Gastrocnemius medialis (tissue), 4 donors: ENCODE data around the gene SLC35B2. TPM values are rescaled to one million over a fixed set of nuclear protein-coding genes. Genes with fewer than 3 reads are reported as not detected.

Experiments
- ATAC-seq, 2 donors: fragments of 150-250 bp; one replicate each; pipeline ENCODE4 v1.9.1; 2016
- DNase-seq, 2 donors: peaks; one replicate each; pipeline ENCODE4 v3.0.0-alpha.2; 2019
- H3K27ac ChIP-seq, 4 donors: fragments of 200-600 bp; sonication (generic); 1 replicate in 1 of 4; 2 replicates in 3 of 4; pipeline ENCODE4 v1.5.1; 2016 to 2018; ENCODE audit warnings: mild to moderate bottlenecking in 2 of 4, moderate library complexity in 1 of 4
- H3K27me3 ChIP-seq, 3 donors: fragments of 200-600 bp; sonication (generic) in 2 of 3; 1 replicate in 1 of 3; 2 replicates in 2 of 3; pipeline versions ENCODE4 v1.5.1 to v1.6.0; 2016 to 2019; ENCODE audit warnings: mild to moderate bottlenecking in 1 of 3, moderate library complexity in 1 of 3
- H3K36me3 ChIP-seq, 2 donors: fragments of 200-600 bp; sonication (generic) in 1 of 2; one replicate each; pipeline ENCODE4 v1.5.1; 2017 to 2018
- H3K4me1 ChIP-seq, 2 donors: fragments of 200-600 bp; sonication (generic) in 1 of 2; one replicate each; pipeline ENCODE4 v1.5.1; 2016 to 2017; ENCODE audit warnings: mild to moderate bottlenecking in 2 of 2
- H3K4me3 ChIP-seq, 4 donors: fragments of 200-600 bp; sonication (generic) in 3 of 4; 1 replicate in 1 of 4; 2 replicates in 3 of 4; pipeline ENCODE4 v1.5.1; 2016 to 2019; ENCODE audit warnings: mild to moderate bottlenecking in 2 of 4
- H3K9me3 ChIP-seq, 3 donors: fragments of 200-600 bp; sonication (generic) in 2 of 3; 1 replicate in 1 of 3; 2 replicates in 2 of 3; pipeline ENCODE4 v1.5.1; 2016 to 2019
- POLR2A ChIP-seq, 2 donors: fragments of 450-650 bp; IDR thresholded peaks; one replicate each; pipeline ENCODE4 v1.6.1; 2017; ENCODE audit warnings: antibody characterized with exemption in 2 of 2, mild to moderate bottlenecking in 2 of 2, moderate library complexity in 2 of 2
- in situ Hi-C, 4 donors: fragments of 200-750 bp; cut with MboI; loops; one replicate each; pipeline versions ENCODE4 v1.15.0 to v1.8.0; 2017; ENCODE audit warnings: low sequenced_read_pairs in 4 of 4
- intact Hi-C: fragments of 100-400 bp; cut with DNase I; formaldehyde crosslinking; loops from one replicate; pipeline ENCODE4 v1.15.1; 2023; ENCODE audit warnings: low total_unique reads
- total RNA-seq, 4 donors: library from RNA; depleted of rRNA; stranded (reverse); fragments of >200 nt; gene quantifications; one replicate each; pipeline versions ENCODE4 v1.1.0 to v1.2.3, GENCODE V29; 2016
- TF ChIP-seq, protein P1 (sequence below), 5 experiments: fragments of 450-650 bp in 3 of 5; fragments of 200-600 bp in 2 of 5; sonication (generic) in 2 of 5; IDR thresholded peaks in 4 of 5; conservative IDR thresholded peaks in 1 of 5; 1 replicate in 4 of 5; 2 replicates in 1 of 5; pipeline ENCODE4 v1.5.1; 2016 to 2019; ENCODE audit warnings: antibody characterized with exemption in 5 of 5, mild to moderate bottlenecking in 3 of 5, moderate library complexity in 3 of 5

SLC35B2 gene
- total RNA-seq, 4 donors from 2014 or later, result 14.9 to 35.9 (median 21.4) TPM

DNA sequence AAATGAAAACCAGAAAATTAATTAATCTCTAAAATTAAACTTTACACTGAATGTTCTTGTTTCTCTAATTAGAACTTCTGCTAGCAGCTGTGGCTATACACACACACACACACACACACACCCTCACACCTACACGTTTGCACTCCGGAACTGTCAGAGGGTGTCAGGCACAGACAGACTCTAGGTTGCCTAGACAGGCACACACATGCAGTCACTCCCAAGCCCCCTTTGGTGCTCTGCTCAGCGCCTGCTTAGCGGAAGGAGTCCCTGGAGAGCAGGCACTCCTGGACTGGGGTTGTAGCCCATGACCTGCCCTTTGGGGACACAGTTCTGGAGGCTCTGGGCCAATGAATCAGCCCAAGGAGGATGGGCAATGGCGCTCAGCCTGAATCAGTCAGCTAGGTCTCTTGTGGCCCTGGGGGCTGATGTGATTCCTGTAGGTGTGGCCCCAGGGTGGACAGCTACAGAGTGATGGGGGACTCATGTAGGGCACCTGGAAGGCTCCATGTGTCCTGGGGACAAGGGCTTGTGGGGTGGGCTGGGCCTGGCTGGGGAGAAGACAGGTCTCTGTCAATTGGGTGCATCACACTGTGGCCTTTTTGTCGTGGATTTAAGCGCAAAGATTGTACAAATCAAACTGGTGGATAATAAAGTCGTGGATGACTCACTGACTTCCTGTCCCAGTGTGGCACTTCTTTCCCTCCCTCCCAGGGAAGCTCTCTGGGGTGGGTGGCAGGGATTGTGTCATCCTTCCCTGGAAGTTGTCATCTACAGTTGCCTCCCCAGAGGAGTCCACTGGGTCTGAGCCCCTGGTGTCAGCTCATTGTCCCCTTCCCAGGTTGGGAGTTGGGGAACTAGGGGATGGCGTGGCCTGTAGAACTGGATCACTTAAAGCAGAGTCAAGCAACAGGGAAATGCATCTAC lies 21.7 kb upstream of the SLC35B2 start:
- DNase-seq, result no peak
- intact Hi-C loops (no loop called here), in situ Hi-C loops (no loop called here)
- Histone ChIP-seq H3K27ac (no peak overlapping the region), H3K27me3 (peaks cover 7 to 20% (median 10%) of the 10 kb centered on the region in 3 donors), H3K4me3 (no peak overlapping the region), H3K4me1 (no peaks in the 10 kb centered on the region), H3K9me3 (no peaks in the 10 kb centered on the region), H3K36me3 (no peaks in the 10 kb centered on the region)
- no peak for TF ChIP-seq POLR2A (IDR thresholded peaks at IDR 0.05)
- TF ChIP-seq, protein P1, sequence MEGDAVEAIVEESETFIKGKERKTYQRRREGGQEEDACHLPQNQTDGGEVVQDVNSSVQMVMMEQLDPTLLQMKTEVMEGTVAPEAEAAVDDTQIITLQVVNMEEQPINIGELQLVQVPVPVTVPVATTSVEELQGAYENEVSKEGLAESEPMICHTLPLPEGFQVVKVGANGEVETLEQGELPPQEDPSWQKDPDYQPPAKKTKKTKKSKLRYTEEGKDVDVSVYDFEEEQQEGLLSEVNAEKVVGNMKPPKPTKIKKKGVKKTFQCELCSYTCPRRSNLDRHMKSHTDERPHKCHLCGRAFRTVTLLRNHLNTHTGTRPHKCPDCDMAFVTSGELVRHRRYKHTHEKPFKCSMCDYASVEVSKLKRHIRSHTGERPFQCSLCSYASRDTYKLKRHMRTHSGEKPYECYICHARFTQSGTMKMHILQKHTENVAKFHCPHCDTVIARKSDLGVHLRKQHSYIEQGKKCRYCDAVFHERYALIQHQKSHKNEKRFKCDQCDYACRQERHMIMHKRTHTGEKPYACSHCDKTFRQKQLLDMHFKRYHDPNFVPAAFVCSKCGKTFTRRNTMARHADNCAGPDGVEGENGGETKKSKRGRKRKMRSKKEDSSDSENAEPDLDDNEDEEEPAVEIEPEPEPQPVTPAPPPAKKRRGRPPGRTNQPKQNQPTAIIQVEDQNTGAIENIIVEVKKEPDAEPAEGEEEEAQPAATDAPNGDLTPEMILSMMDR (IDR thresholded peaks at IDR 0.05 in 4 of 5, conservative IDR thresholded peaks at IDR 0.05 in 1 of 5), result no peak
- no peak for ATAC-seq

DNA sequence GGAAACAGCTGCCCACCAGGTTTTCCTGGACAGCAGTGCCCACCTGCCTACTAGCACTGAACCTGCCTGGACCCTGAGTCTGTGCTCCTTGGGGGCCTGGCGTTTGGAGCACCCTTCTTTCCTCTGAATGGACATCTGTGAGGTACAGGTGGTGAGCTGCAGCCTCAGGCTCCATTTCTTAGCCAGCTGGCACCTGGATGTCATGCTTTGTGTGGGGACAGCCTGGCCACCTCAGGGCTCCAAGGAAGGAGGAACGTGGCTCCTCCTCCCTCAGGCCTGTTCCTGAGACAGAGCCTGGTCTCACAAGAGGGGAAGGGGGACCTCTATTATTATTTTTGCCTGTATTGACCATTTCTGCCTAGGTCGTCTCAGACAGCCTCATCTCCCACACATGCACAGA lies 21.0 kb upstream of the SLC35B2 start:
- H3K4me3 ChIP-seq, result no peak overlapping the region
- no peak for ATAC-seq
- intact Hi-C loops, result no loop called here
- H3K9me3 ChIP-seq, result no peaks in the 10 kb centered on the region
- H3K4me1 ChIP-seq, result no peaks in the 10 kb centered on the region
- H3K27ac ChIP-seq, result no peak overlapping the region
- TF ChIP-seq, protein P1 (IDR thresholded peaks at IDR 0.05 in 4 of 5, conservative IDR thresholded peaks at IDR 0.05 in 1 of 5), result no peak
- in situ Hi-C loops, result no loop called here
- no peak for DNase-seq
- H3K27me3 ChIP-seq, result peaks cover 7 to 25% (median 10%) of the 10 kb centered on the region in 3 donors
- no peaks in the 10 kb centered on the region for H3K36me3 ChIP-seq

DNA sequence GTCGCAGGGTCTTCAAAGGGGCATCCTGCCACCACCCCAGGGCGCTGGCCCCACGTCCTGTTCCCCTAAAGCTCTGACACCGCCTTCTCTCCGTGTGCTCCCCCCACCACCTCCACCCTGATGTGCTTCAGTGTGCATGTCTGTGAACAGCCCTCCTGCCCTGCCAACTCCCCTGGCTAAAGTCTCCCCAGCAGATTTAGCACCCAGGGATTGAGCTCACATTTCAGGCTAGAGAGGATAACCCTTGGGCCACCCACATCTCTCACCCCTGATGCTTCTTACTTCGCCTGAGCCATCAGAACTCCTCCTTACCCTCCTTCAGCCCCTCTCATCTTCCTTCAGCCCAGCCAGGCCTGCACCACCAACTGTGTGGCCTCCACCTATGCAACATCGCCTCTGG lies 20.4 kb upstream of the SLC35B2 start:
- no peak for DNase-seq
- ATAC-seq, result no peak
- Histone ChIP-seq H3K27me3 (peaks cover 7 to 26% (median 10%) of the 10 kb centered on the region in 3 donors), H3K36me3 (no peaks in the 10 kb centered on the region), H3K27ac (no peak overlapping the region), H3K4me1 (no peaks in the 10 kb centered on the region), H3K9me3 (no peaks in the 10 kb centered on the region), H3K4me3 (no peak overlapping the region)
- intact Hi-C loops, result no loop called here
- in situ Hi-C loops, result no loop called here
- TF ChIP-seq, protein P1 (IDR thresholded peaks at IDR 0.05 in 4 of 5, conservative IDR thresholded peaks at IDR 0.05 in 1 of 5), result no peak
- TF ChIP-seq POLR2A (IDR thresholded peaks at IDR 0.05), result no peak

DNA sequence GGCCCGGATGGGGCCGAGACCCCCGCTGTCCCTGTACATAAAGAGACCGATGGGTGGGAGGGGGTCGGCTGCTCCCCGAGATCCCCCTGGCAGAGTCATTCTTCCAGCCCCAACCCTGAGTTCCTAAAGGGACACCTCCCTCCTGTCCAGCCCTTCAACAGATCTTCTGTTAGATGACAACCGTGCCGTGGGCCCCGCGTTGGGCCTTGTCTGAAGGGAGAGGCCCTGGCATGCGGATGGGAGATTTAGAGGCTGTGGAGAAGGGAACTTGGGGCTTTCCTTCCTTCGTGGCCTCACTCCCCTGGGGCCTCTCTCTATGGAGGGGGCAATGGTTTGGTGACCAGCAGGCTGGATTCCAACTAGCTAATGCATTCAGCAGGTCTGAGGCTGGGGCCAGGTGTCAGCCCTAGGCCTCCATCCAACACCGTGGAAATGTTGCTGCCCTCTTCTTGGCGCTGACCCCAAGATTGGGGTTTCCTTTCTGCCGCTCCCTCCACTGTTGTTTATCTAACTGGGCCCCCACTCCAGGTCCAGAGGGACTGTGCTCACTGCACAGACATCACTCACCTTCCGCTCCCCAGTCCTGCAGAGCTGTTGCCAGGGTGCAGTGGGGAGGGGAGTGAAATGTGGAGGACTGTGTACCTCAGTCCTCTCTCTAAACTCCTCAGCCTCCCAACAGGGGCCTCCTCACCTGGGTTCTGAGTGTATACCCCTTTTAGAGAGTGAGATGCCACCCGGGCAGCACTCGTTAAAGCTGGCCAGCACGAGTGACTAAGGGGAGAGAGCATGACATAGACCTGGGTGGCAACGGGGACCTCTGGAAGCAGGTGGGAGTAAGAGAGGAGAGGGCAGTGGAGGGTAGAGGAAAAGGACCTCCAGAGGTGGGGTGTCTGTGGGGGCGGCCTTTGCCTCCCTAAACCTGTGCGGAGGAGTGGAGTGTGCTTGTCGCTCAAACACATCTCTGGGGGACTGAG lies 19.6 kb upstream of the SLC35B2 start:
- no peaks in the 10 kb centered on the region for H3K36me3 ChIP-seq
- H3K9me3 ChIP-seq, result no peaks in the 10 kb centered on the region
- no peak for ATAC-seq
- peaks cover 12 to 26% (median 12%) of the 10 kb centered on the region in 3 donors for H3K27me3 ChIP-seq
- intact Hi-C loops, result no loop called here
- TF ChIP-seq, protein P1 (IDR thresholded peaks at IDR 0.05 in 4 of 5, conservative IDR thresholded peaks at IDR 0.05 in 1 of 5), result no peak
- TF ChIP-seq POLR2A (IDR thresholded peaks at IDR 0.05), result no peak
- in situ Hi-C loops, result no loop called here
- H3K27ac ChIP-seq, result no peak overlapping the region
- DNase-seq, result no peak
- peak overlapping the region in 1 of 4 donors; percentile 49 for H3K4me3 ChIP-seq
- H3K4me1 ChIP-seq, result no peaks in the 10 kb centered on the region
